WTC11 (cell line): ENCODE measurements around the gene ERBB4. TPM values are rescaled to one million over a fixed set of nuclear protein-coding genes. Genes with fewer than 3 reads are reported as not detected.

Experiments
- ATAC-seq: fragments of 200-7000 bp; cut with Tn5 transposase; 2 replicates; pipeline ENCODE4 v1.10.0; 2021; ENCODE audit warnings: mild to moderate bottlenecking, moderate library complexity
- CTCF ChIA-PET: fragments of 300-600 bp; sonication (Branson Sonifier 250); formaldehyde crosslinking; loops from one replicate; lab custom pipeline; 2021; ENCODE audit warnings: antibody characterized with exemption; lab: Charles Lee
- POLR2A ChIA-PET: fragments of 350-600 bp; sonication (Branson Sonifier 250); formaldehyde crosslinking; loops from one replicate; lab custom pipeline; 2021; ENCODE audit warnings: antibody characterized with exemption; lab: Charles Lee
- DNase-seq: peaks from one replicate; pipeline ENCODE4 v3.0.0; 2021; ENCODE audit warnings: low spot score
- H3K27ac Mint-ChIP-seq: 2 replicates; pipeline ENCODE4 v1.8.0; 2021; ENCODE audit warnings: mixed read lengths
- H3K27me3 Mint-ChIP-seq: 2 replicates; pipeline ENCODE4 v1.8.0; 2021; ENCODE audit warnings: low read depth, mild to moderate bottlenecking, moderate library complexity, mixed read lengths
- H3K36me3 Mint-ChIP-seq: 2 replicates; pipeline ENCODE4 v1.8.0; 2021; ENCODE audit warnings: mixed read lengths
- H3K4me1 Mint-ChIP-seq: 2 replicates; pipeline ENCODE4 v1.8.0; 2022; ENCODE audit warnings: mixed read lengths
- H3K4me3 Mint-ChIP-seq: 2 replicates; pipeline ENCODE4 v1.8.0; 2021; ENCODE audit warnings: mild to moderate bottlenecking, moderate library complexity, mixed read lengths
- H3K9me3 Mint-ChIP-seq: 2 replicates; pipeline ENCODE4 v1.8.0; 2021; ENCODE audit warnings: mixed read lengths
- CTCF ChIP-seq: fragments of 200-600 bp; IDR thresholded peaks from 2 replicates; pipeline ENCODE4 v1.8.0; 2022; ENCODE audit warnings: antibody characterized with exemption
- ETV6 ChIP-seq: sonication (generic); formaldehyde crosslinking; IDR thresholded peaks from 2 replicates; pipeline ENCODE4 v1.8.1; 2022; ENCODE audit warnings: mild to moderate bottlenecking, missing genetic modification reagents
- FOXJ3 ChIP-seq: sonication (generic); formaldehyde crosslinking; IDR thresholded peaks from 2 replicates; pipeline ENCODE4 v1.9.0; 2021; ENCODE audit warnings: missing genetic modification reagents, mild to moderate bottlenecking, borderline replicate concordance
- FOXK1 ChIP-seq: sonication (generic); formaldehyde crosslinking; IDR thresholded peaks from 2 replicates; pipeline ENCODE4 v1.8.0; 2022; ENCODE audit warnings: mild to moderate bottlenecking, moderate library complexity, missing genetic modification reagents
- GRHL2 ChIP-seq: fragments of 250-450 bp; sonication (Bioruptor Pico); IDR thresholded peaks from 2 replicates; pipeline ENCODE4 v1.8.0; 2022; ENCODE audit warnings: mild to moderate bottlenecking, moderate library complexity; ENCODE audit not compliant: insufficient replicate concordance, severe bottlenecking
- IRF1 ChIP-seq: sonication (generic); formaldehyde crosslinking; IDR thresholded peaks from 2 replicates; pipeline ENCODE4 v1.8.0; 2023; ENCODE audit warnings: missing genetic modification reagents
- JUN ChIP-seq: sonication (generic); formaldehyde crosslinking; IDR thresholded peaks from 2 replicates; pipeline ENCODE4 v1.8.0; 2023; ENCODE audit warnings: mild to moderate bottlenecking, missing genetic modification reagents
- MLX ChIP-seq: sonication (generic); formaldehyde crosslinking; IDR thresholded peaks from 2 replicates; pipeline ENCODE4 v1.8.1; 2023; ENCODE audit warnings: mild to moderate bottlenecking, missing genetic modification reagents, moderate library complexity
- NFATC4 ChIP-seq: fragments of 250-450 bp; sonication (Bioruptor Pico); IDR thresholded peaks from 2 replicates; pipeline ENCODE4 v1.9.0; 2021; ENCODE audit warnings: mild to moderate bottlenecking
- OVOL2 ChIP-seq: fragments of 250-450 bp; sonication (Bioruptor Pico); IDR thresholded peaks from 2 replicates; pipeline ENCODE4 v1.9.0; 2021; ENCODE audit warnings: mild to moderate bottlenecking, borderline replicate concordance
- TEAD1 ChIP-seq: sonication (generic); formaldehyde crosslinking; IDR thresholded peaks from 2 replicates; pipeline ENCODE4 v1.8.0; 2022; ENCODE audit warnings: mild to moderate bottlenecking, missing genetic modification reagents
- ZBTB21 ChIP-seq: sonication (generic); formaldehyde crosslinking; IDR thresholded peaks from 2 replicates; pipeline ENCODE4 v1.8.1; 2023; ENCODE audit warnings: mild to moderate bottlenecking, missing genetic modification reagents, borderline replicate concordance
- ZNF121 ChIP-seq: sonication (generic); formaldehyde crosslinking; IDR thresholded peaks from 2 replicates; pipeline ENCODE4 v1.8.0; 2023; ENCODE audit warnings: missing genetic modification reagents
- ZNF219 ChIP-seq: sonication (generic); formaldehyde crosslinking; IDR thresholded peaks from 2 replicates; pipeline ENCODE4 v1.8.0; 2023; ENCODE audit warnings: missing genetic modification reagents, mild to moderate bottlenecking, borderline replicate concordance
- ZNF416 ChIP-seq: fragments of 250-450 bp; sonication (Bioruptor Pico); IDR thresholded peaks from 2 replicates; pipeline ENCODE4 v1.9.0; 2021; ENCODE audit warnings: mild to moderate bottlenecking, inconsistent platforms
- total RNA-seq: library from RNA; stranded (reverse); gene quantifications from 3 replicates; pipeline ENCODE4 v1.2.3, GENCODE V29; 2021
- TF ChIP-seq, protein P1 (sequence below): sonication (generic); formaldehyde crosslinking; IDR thresholded peaks from 2 replicates; pipeline ENCODE4 v1.8.1; 2023; ENCODE audit warnings: mild to moderate bottlenecking, missing genetic modification reagents, borderline replicate concordance
- TF ChIP-seq, protein P2 (sequence below): sonication (generic); formaldehyde crosslinking; IDR thresholded peaks from 2 replicates; pipeline ENCODE4 v1.8.1; 2022; ENCODE audit warnings: mild to moderate bottlenecking, moderate library complexity, missing genetic modification reagents
- TF ChIP-seq, protein P3 (sequence below): fragments of 250-450 bp; sonication (Bioruptor Pico); IDR thresholded peaks from 2 replicates; pipeline ENCODE4 v1.9.0; 2021; ENCODE audit warnings: mild to moderate bottlenecking
- TF ChIP-seq, protein P4 (sequence below): fragments of 250-450 bp; sonication (Bioruptor Pico); IDR thresholded peaks from 2 replicates; pipeline ENCODE4 v1.9.0; 2021; ENCODE audit warnings: mild to moderate bottlenecking, borderline replicate concordance
- TF ChIP-seq, protein P5 (sequence below): fragments of 250-450 bp; sonication (Bioruptor Pico); IDR thresholded peaks from 2 replicates; pipeline ENCODE4 v1.9.0; 2021; ENCODE audit warnings: mild to moderate bottlenecking

The ERBB4 gene
- total RNA-seq, 1 experiment from 2014 or later: 1.6 TPM

- no peak for ATAC-seq
- peaks cover 37% of the 10 kb centered on the region for H3K4me1 Mint-ChIP-seq
- no peak for DNase-seq
- peaks cover 27% of the 10 kb centered on the region for H3K36me3 Mint-ChIP-seq
- H3K4me3 Mint-ChIP-seq: no peak overlapping the region
- POLR2A ChIA-PET: interaction anchor here (0.7 kb wide), 1 partner anchor 1060 kb away, joined by 3 read pairs; no protein-coding TSS in a partner anchor
- H3K27ac Mint-ChIP-seq: peak overlapping the region; percentile 90
- CTCF ChIA-PET: interaction anchor here (0.5 to 1.5 kb wide), 2 partner anchors 104 to 431 kb away, joined by 4 to 5 read pairs; no protein-coding TSS in a partner anchor
- H3K27me3 Mint-ChIP-seq: no peaks in the 10 kb centered on the region
- TF ChIP-seq GRHL2 (CRISPR knock-in tag) (no peak), MLX (CRISPR knock-in tag) (no peak), FOXK1 (CRISPR knock-in tag) (no peak), NFATC4 (CRISPR knock-in tag) (no peak), ZBTB21 (CRISPR knock-in tag) (no peak), JUN (CRISPR knock-in tag) (no peak), ZNF416 (no peak), ETV6 (CRISPR knock-in tag) (no peak)
- TF ChIP-seq, protein P1, sequence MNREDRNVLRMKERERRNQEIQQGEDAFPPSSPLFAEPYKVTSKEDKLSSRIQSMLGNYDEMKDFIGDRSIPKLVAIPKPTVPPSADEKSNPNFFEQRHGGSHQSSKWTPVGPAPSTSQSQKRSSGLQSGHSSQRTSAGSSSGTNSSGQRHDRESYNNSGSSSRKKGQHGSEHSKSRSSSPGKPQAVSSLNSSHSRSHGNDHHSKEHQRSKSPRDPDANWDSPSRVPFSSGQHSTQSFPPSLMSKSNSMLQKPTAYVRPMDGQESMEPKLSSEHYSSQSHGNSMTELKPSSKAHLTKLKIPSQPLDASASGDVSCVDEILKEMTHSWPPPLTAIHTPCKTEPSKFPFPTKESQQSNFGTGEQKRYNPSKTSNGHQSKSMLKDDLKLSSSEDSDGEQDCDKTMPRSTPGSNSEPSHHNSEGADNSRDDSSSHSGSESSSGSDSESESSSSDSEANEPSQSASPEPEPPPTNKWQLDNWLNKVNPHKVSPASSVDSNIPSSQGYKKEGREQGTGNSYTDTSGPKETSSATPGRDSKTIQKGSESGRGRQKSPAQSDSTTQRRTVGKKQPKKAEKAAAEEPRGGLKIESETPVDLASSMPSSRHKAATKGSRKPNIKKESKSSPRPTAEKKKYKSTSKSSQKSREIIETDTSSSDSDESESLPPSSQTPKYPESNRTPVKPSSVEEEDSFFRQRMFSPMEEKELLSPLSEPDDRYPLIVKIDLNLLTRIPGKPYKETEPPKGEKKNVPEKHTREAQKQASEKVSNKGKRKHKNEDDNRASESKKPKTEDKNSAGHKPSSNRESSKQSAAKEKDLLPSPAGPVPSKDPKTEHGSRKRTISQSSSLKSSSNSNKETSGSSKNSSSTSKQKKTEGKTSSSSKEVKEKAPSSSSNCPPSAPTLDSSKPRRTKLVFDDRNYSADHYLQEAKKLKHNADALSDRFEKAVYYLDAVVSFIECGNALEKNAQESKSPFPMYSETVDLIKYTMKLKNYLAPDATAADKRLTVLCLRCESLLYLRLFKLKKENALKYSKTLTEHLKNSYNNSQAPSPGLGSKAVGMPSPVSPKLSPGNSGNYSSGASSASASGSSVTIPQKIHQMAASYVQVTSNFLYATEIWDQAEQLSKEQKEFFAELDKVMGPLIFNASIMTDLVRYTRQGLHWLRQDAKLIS (CRISPR knock-in tag): no peak
- TF ChIP-seq, protein P2, sequence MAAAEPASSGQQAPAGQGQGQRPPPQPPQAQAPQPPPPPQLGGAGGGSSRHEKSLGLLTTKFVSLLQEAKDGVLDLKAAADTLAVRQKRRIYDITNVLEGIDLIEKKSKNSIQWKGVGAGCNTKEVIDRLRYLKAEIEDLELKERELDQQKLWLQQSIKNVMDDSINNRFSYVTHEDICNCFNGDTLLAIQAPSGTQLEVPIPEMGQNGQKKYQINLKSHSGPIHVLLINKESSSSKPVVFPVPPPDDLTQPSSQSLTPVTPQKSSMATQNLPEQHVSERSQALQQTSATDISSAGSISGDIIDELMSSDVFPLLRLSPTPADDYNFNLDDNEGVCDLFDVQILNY: no peak
- peaks cover 39% of the 10 kb centered on the region for H3K9me3 Mint-ChIP-seq
These were observed 429.4 kb downstream of the ERBB4 start for GRCh38 chr2:212109217-212109616.

GRCh38 chr2:212107989-212108388 is 430.6 kb downstream of the ERBB4 start:
- POLR2A ChIA-PET: no interaction called here
- CTCF ChIA-PET: no interaction called here
- peaks cover 37% of the 10 kb centered on the region for H3K9me3 Mint-ChIP-seq
- no peak overlapping the region for H3K4me3 Mint-ChIP-seq
- H3K4me1 Mint-ChIP-seq: peaks cover 37% of the 10 kb centered on the region
- H3K27me3 Mint-ChIP-seq: no peaks in the 10 kb centered on the region
- H3K36me3 Mint-ChIP-seq: peaks cover 26% of the 10 kb centered on the region
- TF ChIP-seq GRHL2 (CRISPR knock-in tag) (no peak), TEAD1 (CRISPR knock-in tag) (no peak), OVOL2 (no peak), ZNF219 (no peak), CTCF (no peak), ZNF121 (no peak), IRF1 (no peak), FOXJ3 (CRISPR knock-in tag) (no peak)
- TF ChIP-seq, protein P3, sequence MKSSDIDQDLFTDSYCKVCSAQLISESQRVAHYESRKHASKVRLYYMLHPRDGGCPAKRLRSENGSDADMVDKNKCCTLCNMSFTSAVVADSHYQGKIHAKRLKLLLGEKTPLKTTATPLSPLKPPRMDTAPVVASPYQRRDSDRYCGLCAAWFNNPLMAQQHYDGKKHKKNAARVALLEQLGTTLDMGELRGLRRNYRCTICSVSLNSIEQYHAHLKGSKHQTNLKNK (CRISPR knock-in tag): no peak
- TF ChIP-seq, protein P4, sequence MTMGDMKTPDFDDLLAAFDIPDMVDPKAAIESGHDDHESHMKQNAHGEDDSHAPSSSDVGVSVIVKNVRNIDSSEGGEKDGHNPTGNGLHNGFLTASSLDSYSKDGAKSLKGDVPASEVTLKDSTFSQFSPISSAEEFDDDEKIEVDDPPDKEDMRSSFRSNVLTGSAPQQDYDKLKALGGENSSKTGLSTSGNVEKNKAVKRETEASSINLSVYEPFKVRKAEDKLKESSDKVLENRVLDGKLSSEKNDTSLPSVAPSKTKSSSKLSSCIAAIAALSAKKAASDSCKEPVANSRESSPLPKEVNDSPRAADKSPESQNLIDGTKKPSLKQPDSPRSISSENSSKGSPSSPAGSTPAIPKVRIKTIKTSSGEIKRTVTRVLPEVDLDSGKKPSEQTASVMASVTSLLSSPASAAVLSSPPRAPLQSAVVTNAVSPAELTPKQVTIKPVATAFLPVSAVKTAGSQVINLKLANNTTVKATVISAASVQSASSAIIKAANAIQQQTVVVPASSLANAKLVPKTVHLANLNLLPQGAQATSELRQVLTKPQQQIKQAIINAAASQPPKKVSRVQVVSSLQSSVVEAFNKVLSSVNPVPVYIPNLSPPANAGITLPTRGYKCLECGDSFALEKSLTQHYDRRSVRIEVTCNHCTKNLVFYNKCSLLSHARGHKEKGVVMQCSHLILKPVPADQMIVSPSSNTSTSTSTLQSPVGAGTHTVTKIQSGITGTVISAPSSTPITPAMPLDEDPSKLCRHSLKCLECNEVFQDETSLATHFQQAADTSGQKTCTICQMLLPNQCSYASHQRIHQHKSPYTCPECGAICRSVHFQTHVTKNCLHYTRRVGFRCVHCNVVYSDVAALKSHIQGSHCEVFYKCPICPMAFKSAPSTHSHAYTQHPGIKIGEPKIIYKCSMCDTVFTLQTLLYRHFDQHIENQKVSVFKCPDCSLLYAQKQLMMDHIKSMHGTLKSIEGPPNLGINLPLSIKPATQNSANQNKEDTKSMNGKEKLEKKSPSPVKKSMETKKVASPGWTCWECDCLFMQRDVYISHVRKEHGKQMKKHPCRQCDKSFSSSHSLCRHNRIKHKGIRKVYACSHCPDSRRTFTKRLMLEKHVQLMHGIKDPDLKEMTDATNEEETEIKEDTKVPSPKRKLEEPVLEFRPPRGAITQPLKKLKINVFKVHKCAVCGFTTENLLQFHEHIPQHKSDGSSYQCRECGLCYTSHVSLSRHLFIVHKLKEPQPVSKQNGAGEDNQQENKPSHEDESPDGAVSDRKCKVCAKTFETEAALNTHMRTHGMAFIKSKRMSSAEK (CRISPR knock-in tag): no peak
- TF ChIP-seq, protein P5, sequence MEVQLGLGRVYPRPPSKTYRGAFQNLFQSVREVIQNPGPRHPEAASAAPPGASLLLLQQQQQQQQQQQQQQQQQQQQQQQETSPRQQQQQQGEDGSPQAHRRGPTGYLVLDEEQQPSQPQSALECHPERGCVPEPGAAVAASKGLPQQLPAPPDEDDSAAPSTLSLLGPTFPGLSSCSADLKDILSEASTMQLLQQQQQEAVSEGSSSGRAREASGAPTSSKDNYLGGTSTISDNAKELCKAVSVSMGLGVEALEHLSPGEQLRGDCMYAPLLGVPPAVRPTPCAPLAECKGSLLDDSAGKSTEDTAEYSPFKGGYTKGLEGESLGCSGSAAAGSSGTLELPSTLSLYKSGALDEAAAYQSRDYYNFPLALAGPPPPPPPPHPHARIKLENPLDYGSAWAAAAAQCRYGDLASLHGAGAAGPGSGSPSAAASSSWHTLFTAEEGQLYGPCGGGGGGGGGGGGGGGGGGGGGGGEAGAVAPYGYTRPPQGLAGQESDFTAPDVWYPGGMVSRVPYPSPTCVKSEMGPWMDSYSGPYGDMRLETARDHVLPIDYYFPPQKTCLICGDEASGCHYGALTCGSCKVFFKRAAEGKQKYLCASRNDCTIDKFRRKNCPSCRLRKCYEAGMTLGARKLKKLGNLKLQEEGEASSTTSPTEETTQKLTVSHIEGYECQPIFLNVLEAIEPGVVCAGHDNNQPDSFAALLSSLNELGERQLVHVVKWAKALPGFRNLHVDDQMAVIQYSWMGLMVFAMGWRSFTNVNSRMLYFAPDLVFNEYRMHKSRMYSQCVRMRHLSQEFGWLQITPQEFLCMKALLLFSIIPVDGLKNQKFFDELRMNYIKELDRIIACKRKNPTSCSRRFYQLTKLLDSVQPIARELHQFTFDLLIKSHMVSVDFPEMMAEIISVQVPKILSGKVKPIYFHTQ (CRISPR knock-in tag): no peak
- DNase-seq (no peak), ATAC-seq (no peak)
- no peak overlapping the region for H3K27ac Mint-ChIP-seq
